Mesendoderm (in vitro differentiated cells): Measurements from ENCODE around the gene PPIA.

Source experiments
- DNase-seq: peaks from one replicate; pipeline ENCODE4 v3.0.0; 2013
- H2AK5ac ChIP-seq: 2 replicates; pipeline ENCODE4 v1.6.1; 2013; ENCODE audit warnings: low read length, inconsistent platforms
- H2BK120ac ChIP-seq: 2 replicates; pipeline ENCODE4 v1.6.1; 2013; ENCODE audit warnings: low read depth, mild to moderate bottlenecking, low read length, moderate library complexity, mixed read lengths
- H2BK15ac ChIP-seq: replicated peaks from 2 replicates; pipeline ENCODE4 v1.6.1; 2013; ENCODE audit warnings: low read depth, mild to moderate bottlenecking, moderate library complexity
- H2BK5ac ChIP-seq: 2 replicates; pipeline ENCODE4 v1.6.1; 2013; ENCODE audit warnings: low read length, inconsistent platforms
- H3K18ac ChIP-seq: 2 replicates; pipeline ENCODE4 v1.6.1; 2013; ENCODE audit warnings: mild to moderate bottlenecking, low read length, mixed read lengths
- H3K23ac ChIP-seq: one replicate; pipeline ENCODE4 v1.6.1; 2013; ENCODE audit warnings: low read length
- H3K27ac ChIP-seq: 2 replicates; pipeline ENCODE4 v1.5.1; 2013; ENCODE audit warnings: low read depth, mild to moderate bottlenecking, inconsistent platforms, low read length, moderate library complexity
- H3K27me3 ChIP-seq: 2 replicates; pipeline ENCODE4 v1.6.1; 2013; ENCODE audit warnings: low read length, control low read depth, mild to moderate bottlenecking, inconsistent platforms; ENCODE audit not compliant: insufficient read depth, poor library complexity
- H3K36me3 ChIP-seq: 2 replicates; pipeline ENCODE4 v1.6.1; 2013; ENCODE audit warnings: low read length, inconsistent platforms; ENCODE audit not compliant: control insufficient read depth, insufficient read depth
- H3K4ac ChIP-seq: one replicate; pipeline ENCODE4 v1.6.1; 2013; ENCODE audit warnings: low read depth, mild to moderate bottlenecking, low read length, moderate library complexity
- H3K4me1 ChIP-seq: 2 replicates; pipeline ENCODE4 v1.6.1; 2013; ENCODE audit warnings: low read depth, low read length, inconsistent platforms; ENCODE audit not compliant: control insufficient read depth
- H3K4me2 ChIP-seq: 2 replicates; pipeline ENCODE4 v1.6.1; 2013; ENCODE audit warnings: low read length
- H3K4me3 ChIP-seq: 2 replicates; pipeline ENCODE4 v1.5.1; 2013; ENCODE audit warnings: mild to moderate bottlenecking, low read length
- H3K56ac ChIP-seq: one replicate; pipeline ENCODE4 v1.6.1; 2013; ENCODE audit warnings: low read length
- H3K79me1 ChIP-seq: 2 replicates; pipeline ENCODE4 v1.6.1; 2013; ENCODE audit warnings: low read length, inconsistent platforms
- H3K79me2 ChIP-seq: 2 replicates; pipeline ENCODE4 v1.6.1; 2013; ENCODE audit warnings: mild to moderate bottlenecking, low read length; ENCODE audit not compliant: control insufficient read depth, insufficient read depth
- H3K9ac ChIP-seq: 2 replicates; pipeline ENCODE4 v1.6.1; 2013; ENCODE audit warnings: low read length, inconsistent platforms
- H4K5ac ChIP-seq: one replicate; pipeline ENCODE4 v1.6.1; 2013; ENCODE audit warnings: low read length
- H4K8ac ChIP-seq: one replicate; pipeline ENCODE4 v1.6.1; 2013; ENCODE audit warnings: low read depth, mild to moderate bottlenecking, control low read depth, low read length, moderate library complexity
- WGBS: extraction: QIAGEN DNeasy Blood & Tissue Kit; methylation state at CpG from one replicate; pipeline ENCODE4 v1.1.7; 2013; ENCODE audit warnings: low lambda C conversion rate, missing lambda C conversion rate; ENCODE audit not compliant: insufficient coverage; ENCODE audit errors: extremely low coverage; 5-methylcytosine and 5-hydroxymethylcytosine counted together

The PPIA gene

DNA sequence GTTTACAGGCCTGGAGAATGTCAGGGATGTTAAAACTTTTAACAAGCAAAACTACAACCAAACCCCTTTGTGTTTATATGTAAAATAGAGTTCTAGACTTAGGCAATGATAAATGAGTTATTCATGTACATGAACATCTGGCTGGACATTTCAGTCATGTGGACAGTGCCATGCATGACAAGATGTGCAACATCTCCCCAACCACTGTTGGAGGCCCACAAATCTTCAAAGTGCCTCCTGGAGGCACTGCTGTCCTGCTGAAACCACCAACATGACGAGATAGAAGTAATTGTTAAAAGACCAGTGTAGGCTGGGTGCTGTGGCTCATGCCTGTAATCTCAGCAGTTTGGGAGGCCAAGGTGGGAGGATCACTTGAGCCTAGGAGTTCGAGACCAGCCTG is 18.4 kb downstream of the PPIA start:
- WGBS, result no CpG with 5 or more reads among the region's 2 CpGs
- H3K79me1 ChIP-seq, result no peaks in the 10 kb centered on the region
- no peak overlapping the region for H3K4me2 ChIP-seq

DNA sequence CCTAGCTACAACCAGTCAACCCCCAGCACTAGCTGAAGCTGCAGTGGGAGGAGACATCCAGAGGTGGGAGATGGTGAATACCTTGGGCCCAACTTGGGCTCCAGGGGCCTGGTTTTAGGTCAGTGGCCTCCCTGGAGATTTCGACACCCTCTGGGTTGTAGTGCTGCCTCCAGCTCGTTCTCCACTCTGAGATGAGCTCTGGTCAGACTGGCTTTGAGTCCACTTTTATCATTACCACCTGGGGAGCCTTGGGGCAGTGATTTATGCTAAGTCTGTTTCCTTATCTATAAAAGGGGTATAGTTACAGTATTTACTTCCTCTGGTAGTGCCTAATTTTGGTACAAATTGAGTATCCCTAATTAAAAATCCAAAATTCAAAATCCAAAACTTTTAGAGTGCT is 22.8 kb downstream of the PPIA start:
- Histone ChIP-seq H3K9ac (no peak overlapping the region), H3K79me1 (no peaks in the 10 kb centered on the region), H4K5ac (no peak overlapping the region), H3K4ac (no peak overlapping the region), H3K4me1 (no peaks in the 10 kb centered on the region), H2BK15ac (no peak overlapping the region), H3K27me3 (no peaks in the 10 kb centered on the region), H4K8ac (no peak overlapping the region), H3K23ac (no peak overlapping the region), H3K18ac (no peak overlapping the region), H3K4me2 (no peak overlapping the region), H2BK5ac (no peak overlapping the region), H2AK5ac (no peak overlapping the region), H3K27ac (no peak overlapping the region), H3K4me3 (no peak overlapping the region), H3K56ac (no peak overlapping the region), H2BK120ac (no peak overlapping the region), H3K79me2 (no peaks in the 10 kb centered on the region), H3K36me3 (no peaks in the 10 kb centered on the region)
- peak; percentile 55 for DNase-seq
- no CpG with 5 or more reads among the region's 2 CpGs for WGBS

More for the DNA sequence above, 18.4 kb downstream of the PPIA start:
- H3K27me3 ChIP-seq, result no peaks in the 10 kb centered on the region
- no peaks in the 10 kb centered on the region for H3K79me2 ChIP-seq
- no peak overlapping the region for H4K5ac ChIP-seq
- no peak overlapping the region for H4K8ac ChIP-seq
- H3K23ac ChIP-seq, result no peak overlapping the region
- no peak overlapping the region for H2BK120ac ChIP-seq
- H2BK15ac ChIP-seq, result no peak overlapping the region
- no peak overlapping the region for H3K56ac ChIP-seq
- no peak overlapping the region for H3K9ac ChIP-seq
- no peak for DNase-seq
- no peak overlapping the region for H3K27ac ChIP-seq
- H2AK5ac ChIP-seq, result no peak overlapping the region
- H3K36me3 ChIP-seq, result no peaks in the 10 kb centered on the region
- H3K4me1 ChIP-seq, result no peaks in the 10 kb centered on the region
- no peak overlapping the region for H3K4me3 ChIP-seq
- H2BK5ac ChIP-seq, result no peak overlapping the region
- H3K4ac ChIP-seq, result no peak overlapping the region
- H3K18ac ChIP-seq, result no peak overlapping the region

DNA sequence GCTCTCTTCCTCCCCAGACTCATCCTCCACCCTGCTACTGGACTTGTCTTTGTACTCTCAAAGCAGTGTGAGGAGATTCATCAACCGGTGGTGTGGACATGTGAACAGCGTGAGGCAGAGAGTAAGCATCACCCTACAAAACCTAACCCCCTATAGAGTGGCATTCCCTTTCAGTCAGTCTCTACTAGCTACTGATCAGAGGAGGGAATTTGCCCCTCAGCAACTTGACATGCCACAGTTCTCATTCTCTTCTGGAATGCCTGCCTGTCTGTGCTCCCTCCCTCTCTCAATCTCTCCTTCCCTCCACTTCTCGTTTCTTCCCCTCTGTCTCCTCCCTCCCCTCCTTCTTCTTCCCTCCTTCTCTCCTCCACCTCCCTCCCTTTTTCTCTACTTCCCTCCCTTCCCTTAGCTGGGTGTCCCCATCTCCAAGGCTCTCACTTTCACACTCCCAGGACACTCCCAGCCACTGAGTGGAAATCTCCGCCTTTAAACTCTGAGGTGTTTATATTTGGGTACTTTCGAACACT is 26.8 kb downstream of the PPIA start:
- no peak overlapping the region for H4K5ac ChIP-seq
- no peak overlapping the region for H2BK120ac ChIP-seq
- no peak overlapping the region for H2BK5ac ChIP-seq
- H3K23ac ChIP-seq, result no peak overlapping the region
- no peaks in the 10 kb centered on the region for H3K27me3 ChIP-seq
- H3K4me3 ChIP-seq, result no peak overlapping the region
- H3K79me2 ChIP-seq, result no peaks in the 10 kb centered on the region
- no peak overlapping the region for H3K9ac ChIP-seq
- H2AK5ac ChIP-seq, result no peak overlapping the region
- no peak overlapping the region for H3K18ac ChIP-seq
- WGBS, result no CpG with 5 or more reads among the region's 5 CpGs
- H3K4me2 ChIP-seq, result no peak overlapping the region
- peaks cover 4% of the 10 kb centered on the region for H3K36me3 ChIP-seq
- peak; percentile 51 for DNase-seq
- H3K79me1 ChIP-seq, result peaks cover 1% of the 10 kb centered on the region
- H4K8ac ChIP-seq, result no peak overlapping the region
- H3K4me1 ChIP-seq, result no peaks in the 10 kb centered on the region
- no peak overlapping the region for H3K27ac ChIP-seq
- H2BK15ac ChIP-seq, result no peak overlapping the region
- no peak overlapping the region for H3K56ac ChIP-seq
- no peak overlapping the region for H3K4ac ChIP-seq

DNA sequence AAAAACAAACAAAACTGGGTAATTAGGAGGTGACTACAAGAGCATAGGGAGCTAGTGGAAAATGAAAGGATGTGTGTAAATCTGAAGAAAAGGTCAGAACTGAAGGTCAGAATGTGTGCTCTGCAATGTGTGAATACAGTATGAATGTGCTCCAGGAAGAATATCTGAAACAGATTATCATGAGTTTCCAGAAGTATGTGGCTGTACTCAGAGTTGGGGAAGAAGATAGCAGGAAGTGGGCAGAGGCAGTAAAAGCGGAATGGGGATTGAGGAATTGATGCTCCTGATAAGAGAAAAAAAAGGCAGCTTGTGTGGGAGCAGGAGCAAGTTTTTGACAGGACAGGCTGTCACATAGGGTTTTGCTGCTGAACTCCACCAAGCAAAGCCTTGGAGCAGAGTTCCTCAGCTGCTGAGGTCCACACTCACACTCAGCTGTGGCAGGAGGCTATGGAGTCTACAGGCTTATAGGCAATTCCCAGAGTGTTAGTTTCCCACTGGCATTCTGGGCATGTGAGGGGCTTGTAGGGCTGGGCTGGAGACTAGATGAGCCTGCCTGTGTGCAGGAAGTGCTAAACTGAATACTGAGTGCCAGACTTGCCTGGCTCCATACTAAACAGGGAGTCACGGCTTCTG is 28.5 kb downstream of the PPIA start:
- Histone ChIP-seq H3K27me3 (no peaks in the 10 kb centered on the region), H3K18ac (no peak overlapping the region), H3K79me2 (no peaks in the 10 kb centered on the region), H3K27ac (no peak overlapping the region), H3K4ac (no peak overlapping the region), H2BK5ac (no peak overlapping the region), H2AK5ac (no peak overlapping the region), H3K9ac (no peak overlapping the region), H3K56ac (no peak overlapping the region), H2BK120ac (no peak overlapping the region), H3K4me3 (no peak overlapping the region), H4K5ac (no peak overlapping the region), H3K4me2 (no peak overlapping the region), H3K23ac (peak overlapping the region; percentile 57), H4K8ac (no peak overlapping the region), H3K36me3 (peaks cover 11% of the 10 kb centered on the region), H2BK15ac (no peak overlapping the region), H3K4me1 (no peaks in the 10 kb centered on the region), H3K79me1 (peaks cover 2% of the 10 kb centered on the region)
- no CpG with 5 or more reads among the region's 2 CpGs for WGBS
- no peak for DNase-seq

DNA sequence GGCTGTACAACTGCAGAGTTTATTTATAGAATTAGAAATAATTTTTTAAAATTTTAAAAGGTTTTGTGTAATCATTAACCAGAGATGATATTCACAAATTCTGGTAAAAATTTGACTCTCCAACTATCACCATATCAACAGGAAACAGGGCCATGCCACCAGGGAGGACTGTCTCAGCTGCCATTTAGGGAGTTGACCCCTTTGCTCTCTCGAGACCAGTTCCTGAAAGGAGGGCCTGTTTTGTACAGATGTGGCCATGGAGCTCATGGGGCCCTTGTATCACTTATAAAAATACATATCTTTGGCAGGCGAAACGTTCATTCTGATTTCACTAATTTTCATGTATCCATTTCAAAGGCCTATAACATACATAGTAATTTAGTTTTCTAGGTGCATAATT is 31.1 kb downstream of the PPIA start:
- Histone ChIP-seq H3K23ac (no peak overlapping the region), H3K79me2 (no peaks in the 10 kb centered on the region), H3K4me1 (no peaks in the 10 kb centered on the region), H3K27ac (no peak overlapping the region), H3K27me3 (no peaks in the 10 kb centered on the region), H3K9ac (no peak overlapping the region), H3K56ac (no peak overlapping the region), H3K4me2 (no peak overlapping the region), H2AK5ac (no peak overlapping the region), H4K5ac (no peak overlapping the region), H3K36me3 (peaks cover 12% of the 10 kb centered on the region), H4K8ac (no peak overlapping the region), H2BK120ac (no peak overlapping the region), H3K4ac (no peak overlapping the region), H3K79me1 (peaks cover 2% of the 10 kb centered on the region), H2BK5ac (no peak overlapping the region), H3K4me3 (no peak overlapping the region), H2BK15ac (no peak overlapping the region), H3K18ac (no peak overlapping the region)
- no CpG with 5 or more reads among the region's 3 CpGs for WGBS
- DNase-seq, result no peak

DNA sequence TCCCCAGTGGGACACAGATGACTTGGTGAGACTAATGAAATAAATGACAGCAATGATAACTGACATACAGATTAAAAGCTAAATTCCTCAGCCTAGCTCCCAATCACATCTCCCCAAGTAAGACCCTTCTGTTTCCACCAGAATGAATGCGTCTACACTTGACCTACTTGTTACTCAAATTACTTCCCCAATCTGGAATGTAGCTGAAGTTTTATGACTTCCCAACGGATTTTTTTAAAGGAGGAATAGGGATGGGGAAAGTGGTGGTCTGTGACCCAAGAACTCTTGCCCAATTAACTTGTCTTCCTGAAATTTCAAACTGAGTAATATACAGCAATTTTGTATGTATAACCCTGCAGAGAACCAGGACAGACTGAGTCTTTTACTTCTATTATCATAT is 42.3 kb downstream of the PPIA start:
- DNase-seq, result no peak
- no peak overlapping the region for H2BK15ac ChIP-seq
- WGBS, result no CpG with 5 or more reads among the region's 2 CpGs
- H3K4ac ChIP-seq, result no peak overlapping the region
- no peak overlapping the region for H2BK5ac ChIP-seq
- peaks cover 33% of the 10 kb centered on the region for H3K79me2 ChIP-seq
- H2AK5ac ChIP-seq, result no peak overlapping the region
- peaks cover 6% of the 10 kb centered on the region for H3K79me1 ChIP-seq
- H3K9ac ChIP-seq, result no peak overlapping the region
- no peak overlapping the region for H3K27ac ChIP-seq
- H3K4me2 ChIP-seq, result no peak overlapping the region
- peaks cover 2% of the 10 kb centered on the region for H3K36me3 ChIP-seq
- H4K8ac ChIP-seq, result no peak overlapping the region
- H4K5ac ChIP-seq, result no peak overlapping the region
- no peak overlapping the region for H3K56ac ChIP-seq
- H3K4me1 ChIP-seq, result no peaks in the 10 kb centered on the region
- no peak overlapping the region for H3K4me3 ChIP-seq
- no peaks in the 10 kb centered on the region for H3K27me3 ChIP-seq
- H3K23ac ChIP-seq, result no peak overlapping the region
- no peak overlapping the region for H2BK120ac ChIP-seq
- no peak overlapping the region for H3K18ac ChIP-seq
